KOPT-K1 (cell line): ENCODE data around the gene KLF17.
"Not testable (repeated sequence)": the region's sequence is repeated elsewhere in the genome, so short reads cannot be mapped to it uniquely, and the experiment has no call there.

ENCODE experiments used
- H3K27ac ChIP-seq: fragments of 200-600 bp; sonication (generic); 2 replicates; pipeline ENCODE4 v1.5.1; 2016; ENCODE audit warnings: antibody characterized with exemption, mild to moderate bottlenecking, low read depth, low read length; ENCODE audit not compliant: poor library complexity, severe bottlenecking
- H3K36me3 ChIP-seq: fragments of 200-600 bp; sonication (generic); 2 replicates; pipeline ENCODE4 v1.5.1; 2017; ENCODE audit warnings: antibody characterized with exemption, mild to moderate bottlenecking, low read length, moderate library complexity; ENCODE audit not compliant: insufficient read depth
- H3K9me3 ChIP-seq: fragments of 200-600 bp; sonication (generic); 2 replicates; pipeline ENCODE4 v1.5.1; 2017; ENCODE audit warnings: antibody characterized with exemption, low read length, mild to moderate bottlenecking; ENCODE audit not compliant: insufficient read depth, poor library complexity, severe bottlenecking

The KLF17 gene

DNA sequence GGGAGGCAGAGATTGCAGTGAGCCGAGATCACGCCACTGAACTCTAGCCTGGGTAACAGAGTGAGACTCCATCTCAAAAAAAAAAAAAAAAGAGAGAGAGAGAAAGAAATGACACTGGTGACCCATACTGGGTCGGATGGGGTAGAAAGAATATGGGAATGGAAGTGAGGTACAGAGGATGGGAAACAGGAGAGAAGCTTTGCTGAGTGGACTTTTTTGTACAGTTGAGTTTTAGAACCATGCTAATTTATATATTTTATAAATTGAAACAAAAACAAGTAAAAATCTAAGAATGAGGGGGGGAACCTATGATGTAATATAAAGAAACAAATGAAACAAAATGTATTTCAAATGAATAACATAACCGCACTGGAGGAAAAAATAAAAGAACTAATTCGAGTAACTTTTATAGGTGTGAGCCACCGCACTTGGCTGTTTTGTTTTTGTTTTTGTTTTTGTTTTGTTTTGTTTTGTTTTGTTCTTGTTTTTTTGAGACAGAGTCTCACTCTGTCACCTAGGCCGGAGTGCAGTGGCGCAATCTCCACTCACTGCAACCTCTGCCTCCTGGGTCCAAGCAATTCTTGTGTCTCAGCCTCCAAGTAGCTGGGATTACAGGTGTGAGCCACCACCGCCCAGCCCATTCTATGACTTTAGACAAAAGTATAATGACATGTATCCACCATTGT is 18.3 kb upstream of the KLF17 start:
- Histone ChIP-seq H3K9me3 (no peaks in the 10 kb centered on the region), H3K27ac (no peak overlapping the region), H3K36me3 (no peaks in the 10 kb centered on the region)

DNA sequence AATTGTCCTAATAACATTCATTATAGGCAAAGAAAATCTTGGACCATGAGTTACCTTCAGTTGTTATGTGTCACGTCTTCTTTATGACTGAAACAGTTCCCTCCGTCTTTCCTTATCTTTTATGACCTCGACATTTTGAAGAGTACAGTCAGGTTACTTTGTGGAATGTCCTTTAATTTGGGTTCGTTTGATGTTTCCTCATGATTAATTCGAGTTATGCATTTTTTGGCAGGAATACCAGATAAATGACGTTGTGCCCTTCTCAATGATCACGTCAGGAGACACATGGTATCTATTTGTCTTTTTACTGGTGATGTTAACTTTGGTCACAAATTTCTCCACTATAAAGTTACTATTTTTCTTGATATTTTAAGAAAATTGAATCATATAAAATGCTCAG is 17.3 kb upstream of the KLF17 start:
- Histone ChIP-seq H3K9me3 (no peaks in the 10 kb centered on the region), H3K36me3 (no peaks in the 10 kb centered on the region), H3K27ac (no peak overlapping the region)

DNA sequence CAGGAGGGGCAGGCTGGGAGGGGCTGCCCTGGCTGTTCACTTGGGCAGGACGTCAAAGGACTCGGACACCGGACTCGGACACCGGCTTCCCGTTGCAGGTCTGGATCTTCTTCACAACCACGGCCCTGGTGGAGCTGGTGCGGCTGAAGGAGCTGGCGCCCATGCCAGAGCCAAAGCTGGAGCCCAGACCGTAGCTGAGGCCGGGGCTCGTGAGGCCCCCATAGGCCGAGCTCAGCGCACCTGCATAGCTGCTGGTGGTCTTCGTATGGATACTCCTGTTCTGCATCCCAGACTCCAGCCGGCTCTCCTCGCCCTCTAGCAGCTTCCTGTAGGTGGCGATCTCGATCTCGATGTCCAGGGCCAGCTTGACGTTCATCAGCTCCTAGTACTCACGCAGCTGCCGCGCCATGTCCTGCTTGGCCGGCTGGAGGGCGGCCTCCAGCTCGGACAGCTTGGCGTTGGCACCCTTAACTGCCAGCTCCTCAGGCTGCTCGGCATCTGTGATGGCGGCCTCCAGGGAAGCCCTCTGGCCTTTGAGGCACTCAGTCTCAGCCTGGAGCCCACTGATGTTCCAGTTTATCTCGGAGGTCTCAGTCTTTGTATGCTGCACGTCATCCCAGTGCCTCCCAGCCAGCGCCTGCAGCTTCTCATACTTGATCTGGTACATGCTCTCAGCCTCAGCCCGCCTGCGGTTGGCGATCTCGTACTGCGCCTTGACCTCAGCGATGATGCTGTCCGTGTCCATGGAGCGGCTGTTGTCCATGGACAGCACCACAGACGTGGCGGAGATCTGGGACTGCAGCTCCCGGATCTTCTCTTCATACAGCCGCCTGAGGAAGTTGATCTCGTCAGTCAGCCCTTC is 15.1 kb upstream of the KLF17 start:
- H3K9me3 ChIP-seq = no peaks in the 10 kb centered on the region
- no peaks in the 10 kb centered on the region for H3K36me3 ChIP-seq
- H3K27ac ChIP-seq = no peak overlapping the region

DNA sequence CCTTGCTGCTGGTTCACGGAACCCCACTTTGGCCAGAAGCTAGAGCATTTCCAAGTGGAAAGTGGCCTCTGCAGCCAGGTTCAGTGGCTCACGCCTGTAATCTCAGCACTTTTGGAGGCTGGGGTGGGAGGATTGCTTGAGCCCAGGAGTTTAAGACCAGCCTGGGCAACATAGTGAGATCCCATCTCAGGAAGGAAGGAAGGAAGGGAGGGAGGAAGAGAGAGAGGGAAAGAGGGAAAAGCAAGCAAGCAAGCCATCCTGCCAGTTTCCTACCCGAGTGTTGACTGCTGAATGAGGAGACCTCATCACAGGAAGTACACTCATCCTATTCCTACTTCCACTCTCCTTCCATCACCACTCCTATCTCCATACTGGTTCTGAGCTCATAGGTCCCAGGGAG is 12.8 kb upstream of the KLF17 start:
- no peak overlapping the region for H3K27ac ChIP-seq

DNA sequence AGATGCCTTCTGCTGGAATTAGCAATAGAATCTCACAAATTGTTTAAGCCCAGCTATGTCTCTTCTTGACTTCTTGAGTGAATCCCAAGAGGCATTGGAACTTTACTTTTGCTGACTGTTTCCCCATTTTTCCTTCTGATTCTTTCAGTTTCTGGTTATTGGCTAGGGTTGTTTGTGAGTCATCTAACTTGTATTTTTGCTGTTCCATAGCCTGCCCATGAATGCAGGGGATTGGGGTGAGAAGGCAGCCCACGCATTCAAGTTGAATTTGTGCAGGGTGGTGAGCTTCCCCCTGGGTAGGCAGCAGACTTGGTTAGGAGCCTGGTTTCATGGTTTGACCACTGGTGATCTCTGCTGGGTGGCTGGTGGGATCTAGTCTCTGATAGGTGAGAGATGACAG is 10.4 kb upstream of the KLF17 start:
- no peaks in the 10 kb centered on the region for H3K9me3 ChIP-seq
- no peak overlapping the region for H3K27ac ChIP-seq

More for the DNA sequence above, 12.8 kb upstream of the KLF17 start:
- no peaks in the 10 kb centered on the region for H3K9me3 ChIP-seq
- no peaks in the 10 kb centered on the region for H3K36me3 ChIP-seq

DNA sequence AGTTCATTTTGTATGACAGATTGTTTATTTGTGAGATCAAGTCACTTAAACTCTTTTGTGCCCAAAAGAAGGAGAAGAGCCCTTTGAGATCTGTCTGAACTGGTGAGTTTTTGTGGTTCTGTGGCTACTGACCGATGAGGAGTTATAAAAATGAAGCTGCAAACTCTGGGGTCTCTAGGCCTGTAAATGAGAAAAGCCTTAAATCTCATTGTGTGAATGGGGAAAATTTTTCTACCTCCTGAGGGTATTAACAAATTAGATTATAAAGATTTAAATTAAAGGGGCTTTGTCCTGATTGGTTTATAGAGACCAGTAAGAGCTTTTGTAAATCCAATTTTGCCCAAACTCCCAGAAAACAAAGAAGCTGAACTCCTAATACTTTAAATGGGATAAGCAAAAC is 9.7 kb upstream of the KLF17 start:
- H3K36me3 ChIP-seq = no peaks in the 10 kb centered on the region

More for the DNA sequence above, 10.4 kb upstream of the KLF17 start:
- H3K36me3 ChIP-seq = no peaks in the 10 kb centered on the region

DNA sequence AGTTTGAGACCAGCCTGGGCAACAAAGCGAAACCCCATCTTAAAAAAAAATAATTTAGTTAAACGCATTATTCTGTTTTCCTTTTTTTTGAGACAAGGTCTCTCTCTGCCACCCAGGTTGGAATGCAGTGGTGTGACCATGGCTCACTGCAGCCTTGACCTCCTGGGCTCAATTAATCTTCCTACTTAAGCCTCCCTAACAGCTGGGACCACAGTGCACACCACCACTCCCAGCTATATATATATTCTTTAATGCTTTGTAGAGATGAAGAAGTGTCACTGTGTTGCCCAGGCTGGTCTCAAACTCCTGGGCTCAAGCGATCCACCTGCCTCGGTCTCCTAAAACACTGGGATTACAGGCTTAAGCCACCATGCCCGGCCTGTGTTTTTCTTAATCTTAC is 7.7 kb upstream of the KLF17 start:
- Histone ChIP-seq H3K27ac (no peak overlapping the region), H3K9me3 (no peaks in the 10 kb centered on the region), H3K36me3 (no peaks in the 10 kb centered on the region)

More for the DNA sequence above, 9.7 kb upstream of the KLF17 start:
- Histone ChIP-seq H3K9me3 (no peaks in the 10 kb centered on the region), H3K27ac (no peak overlapping the region)

DNA sequence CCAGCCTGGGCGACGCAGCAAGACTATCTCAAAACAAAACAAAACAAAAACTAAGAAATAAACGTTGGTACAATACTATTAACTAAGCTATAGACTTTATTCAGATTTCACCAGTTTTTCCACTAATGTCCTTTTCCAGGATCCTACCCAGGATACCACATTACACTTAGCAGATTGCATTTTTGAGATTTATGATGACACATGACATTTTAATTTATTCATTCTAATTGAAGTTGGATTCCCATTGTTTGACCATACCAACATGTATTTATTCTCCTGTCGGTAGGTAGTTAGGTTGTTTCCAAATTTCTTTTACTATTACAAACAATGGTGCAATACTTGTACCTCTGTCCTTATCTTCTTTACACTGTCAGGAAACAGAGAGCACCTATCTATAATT is 6.8 kb upstream of the KLF17 start:
- no peaks in the 10 kb centered on the region for H3K9me3 ChIP-seq
- no peak overlapping the region for H3K27ac ChIP-seq
- H3K36me3 ChIP-seq = no peaks in the 10 kb centered on the region

DNA sequence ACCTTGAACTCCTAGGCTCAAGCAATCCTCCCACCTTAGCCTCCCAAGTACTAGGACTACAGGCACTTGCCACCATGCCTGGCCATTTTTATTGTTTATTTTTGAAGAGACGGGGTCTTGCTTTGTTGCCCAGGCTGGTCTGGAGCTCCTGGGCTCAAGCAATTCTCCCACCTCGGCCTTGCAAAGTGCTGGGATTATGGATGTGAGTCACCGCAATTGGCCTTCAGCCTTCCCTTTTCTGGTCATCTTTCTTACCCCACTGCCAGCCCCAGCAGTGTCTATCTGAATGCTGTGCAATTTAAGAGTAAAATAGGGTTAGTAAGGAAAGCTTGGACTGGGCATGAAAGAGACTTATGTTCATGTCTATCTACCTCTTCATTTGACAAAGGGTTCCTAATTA is 6.1 kb upstream of the KLF17 start:
- H3K9me3 ChIP-seq = no peaks in the 10 kb centered on the region
- no peaks in the 10 kb centered on the region for H3K36me3 ChIP-seq
- H3K27ac ChIP-seq = no peak overlapping the region

DNA sequence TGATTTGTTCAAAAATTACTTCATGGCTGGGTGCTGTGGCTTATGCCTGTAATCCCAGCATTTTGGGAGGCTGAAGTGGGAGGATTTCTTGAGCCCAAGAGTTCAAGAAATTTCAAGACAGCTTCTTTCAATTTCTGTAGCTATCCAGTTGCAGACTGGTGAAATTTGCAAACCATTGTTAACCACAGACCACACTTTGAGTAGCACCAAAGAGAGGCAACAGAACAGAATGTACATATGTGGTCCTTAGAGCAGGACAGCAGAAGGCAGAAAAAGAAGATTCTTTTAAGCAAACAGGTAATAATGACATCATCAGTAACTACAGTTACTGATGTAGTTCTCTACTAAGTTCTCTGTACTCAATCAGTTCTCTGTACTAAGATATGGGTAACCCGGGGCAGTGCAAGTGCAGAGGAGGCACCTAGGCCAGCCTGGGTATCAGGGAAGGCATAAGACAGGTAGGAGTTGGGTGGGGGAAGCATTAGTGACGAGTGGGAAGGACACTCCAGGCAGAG is 5.5 kb upstream of the KLF17 start:
- Histone ChIP-seq H3K36me3 (no peaks in the 10 kb centered on the region), H3K27ac (no peak overlapping the region), H3K9me3 (no peaks in the 10 kb centered on the region)

DNA sequence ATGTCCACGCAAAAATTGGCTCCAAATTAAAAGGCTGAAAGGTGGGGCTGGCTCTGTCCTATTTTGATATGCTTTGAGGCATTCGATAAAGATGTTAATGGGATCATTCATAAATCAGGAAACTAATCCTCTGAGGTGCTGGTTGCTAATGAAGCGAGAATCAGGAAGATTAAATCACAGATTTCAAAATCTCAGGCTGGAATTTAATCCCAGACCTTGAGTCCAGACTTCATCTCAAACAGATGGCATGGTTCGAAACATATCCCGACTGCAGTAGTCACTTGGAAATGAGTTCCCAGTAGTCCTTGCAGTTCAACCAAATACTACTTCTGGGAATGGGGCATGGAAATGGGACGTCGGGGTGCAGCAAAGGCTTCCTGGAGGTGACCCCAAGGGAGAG is 4.5 kb upstream of the KLF17 start:
- Histone ChIP-seq H3K36me3 (no peaks in the 10 kb centered on the region), H3K9me3 (no peaks in the 10 kb centered on the region), H3K27ac (no peak overlapping the region)

DNA sequence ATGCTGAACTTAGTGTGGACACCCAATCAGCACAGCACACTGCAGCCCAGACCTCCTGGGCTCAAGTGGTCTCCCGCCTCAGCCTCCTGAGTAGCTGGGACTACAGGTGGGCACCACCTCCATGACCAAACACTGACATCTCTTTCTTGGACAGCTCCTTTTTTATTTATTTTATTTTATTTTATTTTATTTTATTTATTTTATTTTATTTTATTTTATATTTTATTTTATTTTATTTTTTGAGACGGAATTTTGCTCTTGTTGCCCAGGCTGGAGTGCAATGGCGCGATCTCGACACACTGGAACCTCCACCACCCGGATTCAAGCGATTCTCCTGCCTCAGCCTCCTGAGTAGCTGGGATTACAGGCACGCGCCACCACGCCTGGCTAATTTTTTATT is 1.3 kb upstream of the KLF17 start:
- not testable (repeated sequence) for H3K27ac ChIP-seq, H3K9me3 ChIP-seq, H3K36me3 ChIP-seq

DNA sequence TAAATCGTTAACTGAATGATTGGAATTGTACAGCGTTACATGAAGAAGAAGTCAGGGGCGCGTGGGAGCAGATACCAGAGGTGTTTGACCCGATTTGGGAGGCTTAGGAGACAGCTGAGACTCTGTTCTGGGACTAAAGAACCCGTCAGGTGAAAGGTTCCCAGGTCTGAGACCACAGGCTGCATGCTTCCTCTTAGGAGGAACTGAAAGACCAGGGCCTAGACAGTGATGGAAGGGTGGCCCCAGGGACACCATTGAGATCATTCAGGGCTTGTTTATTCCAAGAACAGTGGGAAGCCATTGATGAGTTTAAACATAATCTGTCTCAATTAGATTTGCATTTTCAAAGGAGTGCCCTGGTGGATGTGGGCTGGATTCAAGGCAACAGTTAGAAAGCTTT is 904 bp downstream of the KLF17 start:
- Histone ChIP-seq H3K27ac (no peak overlapping the region), H3K9me3 (no peaks in the 10 kb centered on the region), H3K36me3 (no peaks in the 10 kb centered on the region)

DNA sequence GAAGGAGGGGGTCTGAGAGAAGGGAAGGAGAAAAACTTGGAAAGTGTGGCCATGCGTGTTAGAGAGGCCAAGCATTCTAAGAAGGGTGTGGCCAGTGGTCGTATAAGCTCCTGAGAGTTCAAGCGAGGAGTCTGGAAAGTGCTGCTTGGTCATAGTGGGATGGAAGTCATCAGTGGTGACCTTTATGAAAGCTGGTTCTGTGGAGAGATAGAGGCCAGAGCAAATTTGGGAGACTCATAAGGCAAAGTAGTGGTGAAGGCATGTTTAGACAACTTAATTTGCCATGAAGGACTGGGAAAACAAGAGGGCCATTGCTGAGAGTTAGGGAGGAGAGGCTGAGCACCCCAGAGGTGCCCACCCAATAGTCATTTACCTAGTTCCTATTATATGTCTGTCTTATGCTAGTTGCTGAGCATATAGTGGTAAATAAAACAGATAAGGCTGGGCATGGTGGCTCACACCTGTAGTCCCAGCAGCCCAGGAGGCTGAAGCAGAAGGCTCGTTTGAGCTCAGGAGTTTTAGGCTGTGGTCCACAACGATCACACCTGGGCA is 1.9 kb downstream of the KLF17 start:
- no peak overlapping the region for H3K27ac ChIP-seq
- H3K9me3 ChIP-seq = no peaks in the 10 kb centered on the region

DNA sequence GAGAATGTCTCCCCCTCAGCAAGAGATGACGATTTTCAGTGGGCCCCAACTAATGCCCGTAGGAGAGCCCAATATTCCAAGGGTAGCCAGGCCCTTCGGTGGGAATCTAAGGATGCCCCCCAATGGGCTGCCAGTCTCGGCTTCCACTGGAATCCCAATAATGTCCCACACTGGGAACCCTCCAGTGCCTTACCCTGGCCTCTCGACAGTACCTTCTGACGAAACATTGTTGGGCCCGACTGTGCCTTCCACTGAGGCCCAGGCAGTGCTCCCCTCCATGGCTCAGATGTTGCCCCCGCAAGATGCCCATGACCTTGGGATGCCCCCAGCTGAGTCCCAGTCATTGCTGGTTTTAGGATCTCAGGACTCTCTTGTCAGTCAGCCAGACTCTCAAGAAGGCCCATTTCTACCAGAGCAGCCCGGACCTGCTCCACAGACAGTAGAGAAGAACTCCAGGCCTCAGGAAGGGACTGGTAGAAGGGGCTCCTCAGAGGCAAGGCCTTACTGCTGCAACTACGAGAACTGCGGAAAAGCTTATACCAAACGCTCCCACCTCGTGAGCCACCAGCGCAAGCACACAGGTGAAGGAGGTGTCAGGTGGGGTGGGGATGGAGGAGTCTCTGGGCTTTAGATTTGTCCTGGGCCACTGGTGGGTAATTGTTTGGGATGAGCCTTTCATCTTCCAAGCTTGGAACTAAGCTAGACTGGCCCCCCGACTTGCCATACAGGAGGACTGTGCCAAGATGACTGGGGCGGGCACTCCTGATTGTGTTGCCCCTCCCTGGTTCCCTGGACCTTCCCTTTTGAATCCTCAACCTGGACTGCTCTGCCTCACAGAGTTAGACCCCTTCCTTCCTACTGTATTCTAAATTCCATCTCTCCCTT is 11.2 kb downstream of the KLF17 start:
- H3K27ac ChIP-seq = no peak overlapping the region
- no peaks in the 10 kb centered on the region for H3K36me3 ChIP-seq
- no peaks in the 10 kb centered on the region for H3K9me3 ChIP-seq

More for the DNA sequence above, 1.9 kb downstream of the KLF17 start:
- H3K36me3 ChIP-seq = no peaks in the 10 kb centered on the region
